Embryonic facial prominence (tissue), 1 donor: ENCODE data around the gene ZNF592.
"Not testable (repeated sequence)": the region's sequence is repeated elsewhere in the genome, so short reads cannot be mapped to it uniquely, and the experiment has no call there.

ENCODE experiments used
- DNase-seq: peaks from one replicate; pipeline ENCODE4 v3.0.0-alpha.2; 2016; ENCODE audit errors: extremely low spot score

ZNF592 gene

GRCh38 chr15:84830036-84830435, 81.6 kb downstream of the ZNF592 start:
- no peak for DNase-seq

- DNase-seq, result no peak
Measured at GRCh38 chr15:84831028-84831427, 82.6 kb downstream of the ZNF592 start.

- DNase-seq, result no peak
Measured at GRCh38 chr15:84831613-84832012, 83.2 kb downstream of the ZNF592 start.

GRCh38 chr15:84832448-84833040, 84.2 kb downstream of the ZNF592 start:
- DNase-seq, result no peak

GRCh38 chr15:84833447-84834228, 85.2 kb downstream of the ZNF592 start:
- no peak for DNase-seq

- no peak for DNase-seq
Measured at GRCh38 chr15:84834229-84834955, 86.0 kb downstream of the ZNF592 start.

GRCh38 chr15:84834969-84835368, 86.6 kb downstream of the ZNF592 start:
- no peak for DNase-seq

- no peak for DNase-seq
Measured at GRCh38 chr15:84835661-84836337, 87.4 kb downstream of the ZNF592 start.

GRCh38 chr15:84836844-84837243, 88.5 kb downstream of the ZNF592 start:
- no peak for DNase-seq

GRCh38 chr15:84839714-84840113, 91.3 kb downstream of the ZNF592 start:
- DNase-seq, result no peak

- DNase-seq, result no peak
Measured at GRCh38 chr15:84840255-84840654, 91.9 kb downstream of the ZNF592 start.

- DNase-seq, result no peak
Measured at GRCh38 chr15:84840741-84841429, 92.5 kb downstream of the ZNF592 start.

GRCh38 chr15:84842781-84843180, 94.4 kb downstream of the ZNF592 start:
- no peak for DNase-seq

- DNase-seq, result no peak
Measured at GRCh38 chr15:84844964-84845363, 96.6 kb downstream of the ZNF592 start.

GRCh38 chr15:84845631-84846030, 97.2 kb downstream of the ZNF592 start:
- DNase-seq, result not testable (repeated sequence)

GRCh38 chr15:84846269-84846668, 97.9 kb downstream of the ZNF592 start:
- DNase-seq, result no peak

GRCh38 chr15:84847382-84847781, 99.0 kb downstream of the ZNF592 start:
- DNase-seq, result no peak

- no peak for DNase-seq
Measured at GRCh38 chr15:84852212-84852611, 103.8 kb downstream of the ZNF592 start.

- no peak for DNase-seq
Measured at GRCh38 chr15:84855136-84855535, 106.7 kb downstream of the ZNF592 start.

- no peak for DNase-seq
Measured at GRCh38 chr15:84855765-84856164, 107.4 kb downstream of the ZNF592 start.
